Stimulated activated CD4-positive, alpha-beta T cell treated with anti-CD3 and anti-CD28 coated beads, TNF-alpha, amount 100 ng/mL, for 48 hours (primary cell): ENCODE measurements around the gene TAF11L2.
"Not testable (repeated sequence)": the region's sequence is repeated elsewhere in the genome, so short reads cannot be mapped to it uniquely, and the experiment has no call there.

ENCODE experiments used
- DNase-seq, 3 donors: peaks; one replicate each; pipeline ENCODE4 v3.0.0-alpha.2; 2020; ENCODE audit warnings: low read depth in 3 of 3

Gene TAF11L2

DNA sequence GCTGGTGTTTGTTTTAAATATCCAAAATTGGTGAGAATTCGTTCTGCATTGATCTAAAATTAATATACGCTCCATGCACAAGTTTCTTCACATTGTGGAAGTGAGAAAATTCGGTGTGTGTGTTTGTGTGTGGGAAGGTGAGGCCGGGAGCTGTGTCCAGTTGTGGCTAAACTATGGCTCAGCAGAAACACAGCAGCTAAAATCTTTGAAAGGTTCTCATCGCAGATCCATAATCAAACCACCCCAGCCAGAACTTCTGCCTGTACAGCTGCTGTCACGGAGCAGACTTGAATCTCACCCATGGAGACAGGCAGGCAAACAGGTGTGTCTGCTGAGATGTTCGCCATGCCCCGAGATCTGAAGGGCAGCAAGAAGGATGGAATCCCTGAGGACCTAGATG, at the start of gene TAF11L2:
TAF11L2 (plus strand) TSS at position 301 of the 400 bp plus-strand sequence.
- DNase-seq: not testable (repeated sequence)

DNA sequence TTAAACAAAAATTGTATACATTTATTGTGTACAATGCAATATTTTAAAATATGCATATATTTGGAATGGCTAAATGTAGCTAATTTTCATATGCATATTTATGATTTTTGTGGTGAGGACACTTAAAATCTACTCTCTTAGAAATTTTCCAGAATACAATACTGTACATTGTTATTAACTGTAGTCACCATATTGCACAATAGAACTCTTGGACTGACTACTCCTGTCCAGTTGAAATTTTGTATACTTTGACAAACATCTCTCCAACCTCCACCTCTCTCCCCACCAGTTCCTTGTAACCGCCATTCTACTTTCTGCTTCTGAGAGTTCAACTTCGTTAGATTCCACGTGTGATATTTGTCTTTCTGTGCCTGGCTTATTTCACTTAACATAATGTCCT, 49.2 kb upstream of the TAF11L2 start:
- no peak for DNase-seq

DNA sequence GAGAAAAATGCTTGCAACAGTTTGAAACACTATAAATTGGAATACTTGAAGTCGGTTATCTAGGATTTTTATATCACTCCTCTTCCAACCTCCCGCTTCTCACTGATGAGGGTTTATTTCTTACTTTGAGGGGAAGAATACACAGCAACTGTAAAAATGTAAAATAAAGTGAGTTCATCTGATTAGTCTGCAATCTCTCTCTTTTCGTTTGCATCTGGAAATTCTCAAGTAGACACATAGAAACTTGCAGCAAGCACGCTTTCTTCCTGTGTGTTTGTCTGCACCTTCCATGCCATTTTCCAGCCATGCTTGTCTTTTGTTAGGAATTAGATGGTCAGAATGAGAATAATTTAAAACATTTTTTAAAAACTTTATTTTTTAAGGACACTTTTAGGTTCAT, 45.1 kb upstream of the TAF11L2 start:
- no peak for DNase-seq

DNA sequence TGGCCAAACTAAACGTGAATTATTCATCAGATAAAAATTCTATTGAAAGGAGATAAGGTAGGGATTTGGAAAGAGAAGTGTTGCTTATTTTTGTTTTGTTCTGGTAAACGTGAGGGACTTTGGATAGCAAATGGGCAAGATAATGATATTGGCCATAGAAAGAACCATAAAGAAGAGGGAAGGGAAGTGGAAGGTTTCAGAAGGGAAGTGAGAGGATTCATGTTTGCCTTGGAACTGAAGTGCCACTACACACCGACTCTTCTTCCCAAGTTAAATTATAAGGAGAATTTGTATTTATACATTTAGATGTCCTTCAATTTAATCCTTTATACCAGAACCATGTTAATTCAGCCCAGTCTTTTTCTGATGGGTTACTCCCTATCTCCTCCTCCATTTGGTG, 42.1 kb upstream of the TAF11L2 start:
- no peak for DNase-seq

DNA sequence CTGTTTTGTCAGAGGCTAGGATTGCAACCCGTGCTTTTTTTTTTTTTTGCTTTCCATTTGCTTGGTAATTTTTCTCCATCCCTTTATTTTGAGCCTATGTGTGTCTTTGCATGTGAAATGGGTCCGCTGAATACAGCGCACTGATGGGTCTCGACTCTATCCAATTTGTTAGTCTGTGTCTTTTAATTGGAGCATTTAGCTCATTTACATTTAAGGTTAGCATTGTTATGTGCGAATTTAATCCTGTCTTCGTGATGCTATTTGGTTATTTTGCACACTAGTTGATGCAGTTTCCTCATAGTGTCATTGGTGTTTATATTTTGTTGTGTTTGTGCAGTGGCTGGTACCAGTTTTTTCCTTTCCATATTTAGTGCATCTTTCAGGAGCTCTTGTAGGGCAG, 36.2 kb upstream of the TAF11L2 start:
- DNase-seq: no peak

DNA sequence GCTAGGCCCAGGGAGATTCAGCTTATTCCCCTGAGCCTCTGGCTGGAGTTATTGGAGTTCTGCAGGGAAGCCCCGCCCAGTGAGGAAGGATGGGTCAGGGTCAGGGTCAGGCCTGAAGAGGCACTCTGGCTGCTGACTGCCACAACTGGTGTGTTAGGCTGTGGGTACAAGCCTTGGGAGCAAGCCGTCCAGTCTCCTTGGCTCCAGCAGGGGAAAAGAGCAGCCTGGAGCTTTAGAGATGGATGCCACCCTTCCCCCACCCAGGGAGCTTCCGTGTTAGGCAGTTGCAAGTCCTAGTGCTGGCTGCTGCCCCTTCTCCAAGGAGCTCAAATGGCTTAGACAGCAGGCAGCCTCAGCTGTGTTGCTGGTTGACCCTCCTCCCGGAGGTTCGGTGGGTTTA, 34.4 kb upstream of the TAF11L2 start:
- DNase-seq: no peak

DNA sequence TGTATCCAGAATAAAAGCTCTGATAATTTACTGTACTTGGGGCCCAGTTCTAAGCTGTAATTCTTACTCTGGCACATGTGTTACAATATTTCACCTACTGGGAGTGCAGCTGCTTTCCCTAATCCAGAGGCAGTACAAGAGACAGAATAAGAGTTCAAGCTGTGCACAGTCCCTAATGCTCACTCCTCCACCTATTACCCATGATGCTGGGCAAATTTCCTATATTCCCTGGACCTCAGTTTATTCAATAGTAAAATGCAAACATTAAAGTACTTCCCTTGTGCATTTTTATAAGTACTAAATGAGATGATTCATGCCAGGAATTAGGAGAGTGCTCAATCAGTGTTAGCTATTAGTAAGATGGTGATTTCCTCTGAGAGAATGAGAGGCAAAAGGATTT, 28.0 kb upstream of the TAF11L2 start:
- DNase-seq: no peak

DNA sequence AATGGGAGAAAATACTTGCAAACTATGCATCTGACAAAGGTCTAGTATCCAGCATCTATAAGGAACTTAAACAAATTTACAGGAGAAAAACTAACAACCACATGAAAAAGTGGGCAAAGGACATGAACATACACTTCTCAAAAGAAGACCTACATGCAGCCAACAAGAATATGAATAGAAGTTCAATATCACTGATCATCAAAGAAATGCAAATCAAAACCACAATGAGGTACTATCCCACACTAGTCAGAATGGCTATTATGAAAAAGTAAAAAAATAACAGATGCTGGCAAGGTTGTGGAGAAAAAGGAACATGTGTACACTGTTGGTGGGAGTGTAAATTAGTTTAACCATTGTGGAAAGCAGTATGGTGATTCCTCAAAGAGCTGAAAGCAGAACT, 23.0 kb upstream of the TAF11L2 start:
- not testable (repeated sequence) for DNase-seq

DNA sequence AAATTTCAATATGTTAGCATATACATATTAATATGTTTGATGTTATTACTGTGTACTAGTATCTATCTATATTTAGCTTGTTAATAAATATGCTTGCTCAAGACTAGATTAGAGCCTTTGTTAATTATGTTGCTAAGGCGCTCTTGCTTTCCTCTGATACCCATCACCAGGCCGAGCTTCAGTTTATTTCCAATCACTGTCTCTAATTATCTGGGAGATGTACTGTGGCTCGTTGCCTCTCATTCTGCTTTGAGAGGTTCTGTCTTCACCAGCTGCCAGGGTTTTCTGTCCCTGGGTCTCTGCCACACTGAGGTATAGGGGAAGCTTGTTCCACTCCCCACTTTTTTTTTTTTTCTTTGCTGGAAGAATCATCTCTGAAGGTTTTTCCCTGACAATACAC, 21.0 kb upstream of the TAF11L2 start:
- DNase-seq: no peak

DNA sequence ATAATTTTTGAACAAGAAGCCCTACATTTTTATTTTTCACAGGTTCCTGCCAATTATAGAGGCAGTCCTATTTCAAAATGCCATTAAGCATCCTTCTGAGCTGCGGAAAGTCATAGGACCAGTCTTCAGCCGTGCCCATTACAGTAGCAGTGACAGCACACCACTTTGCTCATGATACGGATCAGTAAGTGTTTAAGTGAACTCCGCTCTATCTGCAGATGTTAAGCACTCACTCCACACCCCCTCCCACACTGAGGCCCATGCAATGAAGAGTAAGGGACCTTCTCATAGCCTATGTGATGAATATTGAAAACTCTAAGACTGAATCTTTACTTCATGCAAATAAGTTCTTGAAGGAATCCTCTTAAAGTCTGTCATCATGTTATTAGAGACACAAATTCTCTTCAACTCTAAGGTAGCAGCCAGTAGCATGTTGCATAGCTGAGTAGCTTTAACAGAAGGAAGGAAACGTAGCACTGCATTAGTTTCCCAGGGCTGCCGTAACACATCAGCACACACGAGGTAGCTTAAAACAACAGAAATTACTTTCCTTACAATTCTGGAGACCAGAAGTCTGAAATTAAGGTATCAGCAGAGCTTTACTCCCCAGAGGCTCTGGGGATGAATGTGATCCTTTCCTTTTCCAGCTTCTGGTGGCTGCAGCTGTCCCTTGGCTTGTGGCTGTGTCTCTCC, 20.3 kb upstream of the TAF11L2 start:
- DNase-seq: no peak

DNA sequence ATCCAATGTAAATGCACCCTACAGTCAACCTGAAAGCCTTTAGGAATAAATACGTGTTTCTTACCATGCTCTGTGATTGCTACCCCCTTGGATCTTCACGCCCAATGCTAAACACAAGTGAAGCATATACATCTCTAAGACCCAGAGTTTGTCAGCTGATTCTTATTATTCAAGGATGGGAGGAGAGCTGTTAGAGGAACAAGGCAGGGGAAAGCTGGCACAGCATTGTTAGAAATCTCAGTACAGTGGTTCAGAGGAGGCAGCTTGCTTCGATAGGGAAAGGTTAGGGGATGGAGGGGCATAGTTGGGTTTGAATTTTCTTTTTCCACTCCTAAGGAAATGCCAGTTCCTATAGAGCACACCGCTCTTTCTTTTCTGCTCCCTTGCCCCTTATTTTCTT, 16.7 kb upstream of the TAF11L2 start:
- no peak for DNase-seq

DNA sequence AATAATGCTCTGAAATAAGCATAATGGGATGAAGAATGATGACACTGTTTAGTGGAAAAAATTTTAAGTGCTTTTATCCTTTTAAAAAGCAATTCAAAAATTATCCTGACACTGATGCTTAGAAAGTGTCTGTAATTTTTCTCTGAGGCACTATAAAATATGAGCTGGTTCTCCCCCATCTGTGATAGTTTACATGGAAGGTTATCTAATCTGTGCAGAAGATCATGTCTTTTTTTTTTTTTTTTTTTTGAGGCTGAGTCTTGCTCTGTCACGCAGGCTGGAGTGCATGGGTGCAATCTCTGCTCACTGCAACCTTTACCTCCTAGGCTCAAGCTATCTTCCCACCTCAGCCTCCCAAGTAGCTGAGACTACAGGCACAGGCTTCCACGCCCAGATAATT, 15.2 kb upstream of the TAF11L2 start:
- no peak for DNase-seq

DNA sequence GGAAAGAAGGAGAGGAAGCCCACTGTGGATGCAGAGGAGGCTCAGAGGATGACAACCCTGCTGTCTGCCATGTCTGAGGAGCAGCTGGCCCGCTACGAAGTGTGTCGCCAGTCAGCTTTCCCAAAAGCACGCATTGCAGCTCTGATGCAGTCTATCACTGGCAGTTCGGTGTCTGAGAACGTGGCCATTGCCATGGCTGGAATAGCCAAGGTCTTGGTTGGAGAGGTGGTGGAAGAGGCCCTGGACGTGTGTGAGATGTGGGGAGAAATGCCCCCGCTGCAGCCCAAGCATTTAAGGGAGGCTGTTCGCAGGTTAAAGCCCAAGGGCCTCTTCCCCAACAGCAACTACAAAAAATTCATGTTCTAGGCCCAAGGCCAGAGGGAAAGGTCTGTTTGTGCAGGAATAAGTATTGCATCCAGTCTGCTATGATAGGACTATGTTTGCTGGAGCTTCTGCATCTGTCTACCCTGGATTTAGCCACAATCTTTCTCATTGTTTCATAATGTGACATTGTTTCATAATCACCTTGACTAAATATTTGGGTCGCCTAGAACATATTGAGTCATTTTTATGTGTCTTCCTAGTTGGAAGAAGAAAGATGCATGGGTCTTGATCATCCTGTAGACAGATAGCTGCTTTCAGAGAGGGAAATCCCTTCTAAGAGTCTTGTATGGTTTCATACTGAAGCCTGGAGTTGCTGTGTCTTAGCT, 11.4 kb upstream of the TAF11L2 start:
- DNase-seq: not testable (repeated sequence)

DNA sequence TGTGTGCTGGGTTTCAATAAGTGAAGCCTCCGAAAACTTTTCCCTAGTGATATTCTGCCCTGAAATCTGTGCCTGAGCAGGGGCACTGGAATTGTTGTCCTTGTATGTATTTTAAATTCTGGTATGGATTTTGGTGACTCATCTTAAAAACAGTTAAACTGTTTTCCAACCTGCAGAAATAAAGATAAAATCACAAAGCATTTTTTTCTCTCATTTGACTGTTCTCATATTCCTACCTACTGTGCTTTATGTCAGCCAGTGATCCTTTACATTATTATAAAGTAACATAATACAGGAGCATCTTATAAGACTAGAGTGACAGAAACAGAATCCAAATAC, 10.9 kb upstream of the TAF11L2 start:
- no peak for DNase-seq

DNA sequence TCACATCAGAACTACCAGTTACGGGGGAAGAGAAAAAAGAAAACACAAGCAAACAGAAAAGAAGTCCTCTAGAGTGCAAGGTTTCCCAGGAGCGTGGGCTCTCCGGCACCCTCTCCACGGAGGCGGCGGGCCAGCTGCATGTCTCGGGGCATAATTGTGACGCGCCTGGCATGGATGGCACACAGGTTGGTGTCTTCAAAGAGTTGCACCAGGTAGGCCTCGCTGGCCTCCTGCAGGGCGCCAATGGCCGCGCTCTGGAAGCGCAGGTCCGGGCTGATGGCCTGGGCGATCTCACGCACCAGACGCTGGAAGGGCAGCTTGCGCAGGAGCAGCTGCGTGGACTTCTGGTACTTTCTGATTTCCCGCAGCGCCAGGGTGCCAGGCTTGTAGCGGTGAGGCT, 6.8 kb upstream of the TAF11L2 start:
- not testable (repeated sequence) for DNase-seq

DNA sequence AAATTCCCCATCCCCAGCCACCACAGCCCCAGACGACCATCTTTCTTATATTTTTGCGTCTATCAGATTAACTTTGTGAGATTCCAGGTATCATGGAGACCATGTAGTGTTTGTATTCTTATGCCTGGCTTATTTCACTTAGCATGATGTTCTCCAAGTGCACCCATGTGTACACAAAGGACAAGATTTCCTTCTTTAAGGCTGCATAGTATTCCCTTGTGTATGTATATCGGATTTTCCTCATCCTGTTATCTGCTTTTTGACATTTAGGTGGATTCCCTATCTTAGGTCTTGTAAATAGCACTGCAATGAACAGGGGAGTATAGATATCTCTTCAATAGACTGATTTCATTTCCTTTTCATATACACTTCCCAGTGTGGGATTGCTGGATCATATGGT, 5.3 kb upstream of the TAF11L2 start:
- no peak for DNase-seq

DNA sequence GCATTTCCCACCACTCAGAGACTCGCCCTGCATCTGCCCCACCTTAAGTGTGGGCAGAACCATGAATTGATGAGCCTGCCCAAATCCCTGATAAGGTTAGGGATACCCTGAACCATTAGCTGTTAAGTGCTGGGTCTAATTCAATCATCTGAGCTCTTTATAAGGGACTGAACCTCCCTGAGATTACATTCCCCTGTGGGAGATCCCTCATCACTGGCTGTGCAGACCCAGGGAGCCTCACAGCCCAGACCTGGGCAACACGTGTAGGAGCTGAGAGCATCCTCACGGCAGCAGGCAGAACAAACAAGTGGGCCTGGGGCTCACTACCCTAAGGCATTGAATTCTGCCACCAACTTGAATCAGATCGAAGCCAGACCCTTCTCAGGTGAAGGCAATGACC, 585 bp upstream of the TAF11L2 start:
- DNase-seq: no peak

DNA sequence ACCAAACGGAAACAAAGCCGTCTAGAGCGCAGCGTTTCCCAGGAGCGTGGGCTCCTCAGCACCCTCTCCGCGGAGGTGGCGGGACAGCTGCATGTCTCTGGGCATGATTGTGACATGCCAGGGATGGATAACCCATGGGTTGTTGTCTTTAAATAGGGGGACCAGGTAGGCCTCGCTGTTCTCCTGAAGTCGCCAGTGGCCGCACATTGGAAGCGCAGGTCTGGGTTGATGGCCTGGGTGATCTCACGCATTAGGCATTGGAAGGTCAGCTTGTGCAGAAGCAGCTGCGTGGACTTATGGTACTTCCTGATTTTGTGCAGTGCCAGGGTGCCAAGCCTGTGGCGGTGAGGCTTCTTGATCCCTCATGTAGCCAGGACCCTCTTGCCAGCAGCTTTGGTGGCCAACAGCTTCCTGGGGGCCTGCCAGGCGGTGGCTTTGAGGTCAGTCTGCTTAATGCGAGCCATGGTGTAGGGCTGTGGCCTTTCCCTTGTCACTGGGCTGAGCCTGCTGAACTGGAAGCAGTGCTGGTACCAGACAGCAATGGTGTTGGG, 13.8 kb downstream of the TAF11L2 start:
- DNase-seq: no peak

DNA sequence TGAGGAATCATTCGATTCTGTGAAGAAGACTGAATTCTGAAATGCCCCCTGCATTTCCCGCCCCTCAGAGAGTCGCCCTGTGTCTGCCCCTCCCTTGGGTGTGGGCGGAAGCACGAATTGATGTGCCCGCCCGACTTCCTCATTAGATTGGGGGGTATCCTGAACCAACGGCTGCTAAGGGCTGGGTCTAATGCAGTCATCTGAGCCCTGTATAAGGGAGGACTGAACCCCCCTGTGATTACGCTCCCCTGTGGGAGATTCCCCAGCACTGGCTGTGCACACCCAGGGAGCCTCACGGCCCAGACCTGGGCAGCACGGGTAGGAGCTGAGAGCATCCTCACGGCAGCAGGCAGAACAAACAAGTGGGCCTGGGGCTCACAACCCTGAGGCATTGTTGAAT, 19.5 kb downstream of the TAF11L2 start:
- DNase-seq: not testable (repeated sequence)

DNA sequence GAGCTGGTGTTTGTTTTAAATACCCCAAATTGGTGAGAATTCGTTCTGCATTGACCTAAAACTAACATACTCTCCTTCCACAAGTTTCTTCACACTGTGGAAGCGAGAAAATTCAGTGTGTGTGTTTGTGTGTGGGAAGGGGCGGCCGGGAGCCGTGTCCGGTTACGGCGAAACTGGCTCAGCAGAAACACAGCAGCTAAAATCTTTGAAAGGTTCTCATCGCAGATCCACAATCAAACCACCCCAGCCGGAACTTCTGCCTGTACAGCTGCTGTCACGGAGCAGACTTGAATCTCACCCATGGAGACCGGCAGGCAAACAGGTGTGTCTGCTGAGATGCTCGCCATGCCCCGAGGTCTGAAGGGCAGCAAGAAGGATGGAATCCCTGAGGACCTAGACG, 20.0 kb downstream of the TAF11L2 start, which contains the start of gene TAF11L3:
TAF11L3 (plus strand) TSS at position 301 of the 400 bp plus-strand sequence.
- DNase-seq: not testable (repeated sequence)

DNA sequence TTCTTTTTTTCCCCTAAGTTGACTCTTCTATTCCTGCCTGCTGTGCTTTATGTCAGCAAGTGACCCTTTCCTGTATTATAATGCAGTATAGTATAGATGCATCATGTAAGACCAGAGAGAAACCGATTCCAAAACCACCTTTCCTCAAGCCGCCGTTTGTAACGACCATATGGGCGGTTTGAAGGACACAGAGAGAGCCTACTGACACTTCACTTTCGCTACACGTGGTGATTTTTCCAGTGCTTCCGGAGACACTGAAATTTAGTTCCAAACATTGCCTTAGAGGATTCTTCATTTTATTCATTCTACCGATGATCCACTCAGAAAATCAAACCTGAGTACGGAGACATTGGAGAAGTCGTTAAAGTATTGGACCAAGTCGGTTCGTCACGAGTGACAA, 21.5 kb downstream of the TAF11L2 start:
- not testable (repeated sequence) for DNase-seq

DNA sequence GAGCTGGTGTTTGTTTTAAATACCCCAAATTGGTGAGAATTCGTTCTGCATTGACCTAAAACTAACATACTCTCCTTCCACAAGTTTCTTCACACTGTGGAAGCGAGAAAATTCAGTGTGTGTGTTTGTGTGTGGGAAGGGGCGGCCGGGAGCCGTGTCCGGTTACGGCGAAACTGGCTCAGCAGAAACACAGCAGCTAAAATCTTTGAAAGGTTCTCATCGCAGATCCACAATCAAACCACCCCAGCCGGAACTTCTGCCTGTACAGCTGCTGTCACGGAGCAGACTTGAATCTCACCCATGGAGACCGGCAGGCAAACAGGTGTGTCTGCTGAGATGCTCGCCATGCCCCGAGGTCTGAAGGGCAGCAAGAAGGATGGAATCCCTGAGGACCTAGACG, 23.5 kb downstream of the TAF11L2 start, which contains the start of gene TAF11L4:
TAF11L4 (plus strand) TSS at position 301 of the 400 bp plus-strand sequence.
- DNase-seq: not testable (repeated sequence)

DNA sequence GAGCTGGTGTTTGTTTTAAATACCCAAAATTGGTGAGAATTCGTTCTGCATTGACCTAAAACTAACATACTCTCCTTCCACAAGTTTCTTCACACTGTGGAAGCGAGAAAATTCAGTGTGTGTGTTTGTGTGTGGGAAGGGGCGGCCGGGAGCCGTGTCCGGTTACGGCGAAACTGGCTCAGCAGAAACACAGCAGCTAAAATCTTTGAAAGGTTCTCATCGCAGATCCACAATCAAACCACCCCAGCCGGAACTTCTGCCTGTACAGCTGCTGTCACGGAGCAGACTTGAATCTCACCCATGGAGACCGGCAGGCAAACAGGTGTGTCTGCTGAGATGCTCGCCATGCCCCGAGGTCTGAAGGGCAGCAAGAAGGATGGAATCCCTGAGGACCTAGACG, 26.9 kb downstream of the TAF11L2 start, which contains the start of gene TAF11L5:
TAF11L5 (plus strand) TSS at position 301 of the 400 bp plus-strand sequence.
- DNase-seq: not testable (repeated sequence)
